DMS79 treated with DMSO at 0.1 percent for 48 hours (cell line): ENCODE measurements around the gene HBEGF.

Experiments
- DNase-seq: peaks from one replicate; lab custom pipeline; 2025; lab: John Stamatoyannopoulos, UW

HBEGF gene

GRCh38 chr5:140302786-140303639 lies 43.4 kb downstream of the HBEGF start, which contains the start of gene PFDN1:
PFDN1 (minus strand) TSS chr5:140303101; CDS start chr5:140303073, 28 bp downstream.
- peak; percentile 73 for DNase-seq

- DNase-seq: no peak
Observed at GRCh38 chr5:140301136-140301535, 45.3 kb downstream of the HBEGF start.

- DNase-seq: no peak
Observed at GRCh38 chr5:140299056-140299455, 47.3 kb downstream of the HBEGF start.

GRCh38 chr5:140298183-140298601 lies 48.2 kb downstream of the HBEGF start:
- no peak for DNase-seq

GRCh38 chr5:140297283-140297682 lies 49.1 kb downstream of the HBEGF start:
- no peak for DNase-seq

- no peak for DNase-seq
Observed at GRCh38 chr5:140296289-140296688, 50.1 kb downstream of the HBEGF start.

GRCh38 chr5:140295414-140295813 lies 51.0 kb downstream of the HBEGF start:
- DNase-seq: no peak

GRCh38 chr5:140294753-140295152 lies 51.6 kb downstream of the HBEGF start:
- no peak for DNase-seq

GRCh38 chr5:140293849-140294100 lies 52.6 kb downstream of the HBEGF start:
- no peak for DNase-seq

GRCh38 chr5:140293091-140293848 lies 53.1 kb downstream of the HBEGF start:
- no peak for DNase-seq

GRCh38 chr5:140292212-140293036 lies 54.0 kb downstream of the HBEGF start:
- no peak for DNase-seq

GRCh38 chr5:140287801-140288521 lies 58.4 kb downstream of the HBEGF start:
- DNase-seq: no peak

- DNase-seq: no peak
Observed at GRCh38 chr5:140286424-140286823, 60.0 kb downstream of the HBEGF start.

- DNase-seq: no peak
Observed at GRCh38 chr5:140284013-140284412, 62.4 kb downstream of the HBEGF start.
